Esophagus squamous epithelium (tissue), 5 donors: Measurements from ENCODE around the gene CFAP20DC. TPM values are rescaled to one million over a fixed set of nuclear protein-coding genes. Genes with fewer than 3 reads are reported as not detected.
"Not testable (repeated sequence)": the region's sequence is repeated elsewhere in the genome, so short reads cannot be mapped to it uniquely, and the experiment has no call there.

Source experiments
- DNase-seq: peaks from one replicate; lab custom pipeline; 2025; lab: John Stamatoyannopoulos, UW
- H3K27ac ChIP-seq, 4 donors: fragments of 200-600 bp; sonication (generic); one replicate each; pipeline ENCODE4 v1.5.1; 2016 to 2019; ENCODE audit warnings: mild to moderate bottlenecking in 1 of 4
- H3K27me3 ChIP-seq, 4 donors: fragments of 200-600 bp; sonication (generic); 1 replicate in 3 of 4; 2 replicates in 1 of 4; pipeline versions ENCODE4 v1.5.1 to v1.6.0; 2017 to 2021; ENCODE audit warnings: antibody characterized with exemption in 1 of 4
- H3K36me3 ChIP-seq, 3 donors: fragments of 200-600 bp; sonication (generic); one replicate each; pipeline ENCODE4 v1.5.1; 2016 to 2019
- H3K4me1 ChIP-seq, 3 donors: fragments of 200-600 bp; sonication (generic); one replicate each; pipeline ENCODE4 v1.5.1; 2017 to 2019
- H3K4me3 ChIP-seq, 4 donors: fragments of 200-600 bp; sonication (generic); 1 replicate in 3 of 4; 2 replicates in 1 of 4; pipeline ENCODE4 v1.5.1; 2016 to 2019; ENCODE audit warnings: mild to moderate bottlenecking in 2 of 4, moderate library complexity in 1 of 4
- H3K9me3 ChIP-seq, 3 donors: fragments of 200-600 bp; sonication (generic); one replicate each; pipeline ENCODE4 v1.5.1; 2016 to 2019
- POLR2A ChIP-seq, 4 donors: fragments of 450-650 bp; IDR thresholded peaks; one replicate each; pipeline ENCODE4 v1.6.1; 2017; ENCODE audit warnings: antibody characterized with exemption in 4 of 4, mild to moderate bottlenecking in 4 of 4, moderate library complexity in 3 of 4
- WGBS, 2 donors: methylation state at CpG; one replicate each; pipeline ENCODE4 v1.1.5; 2018; 5-methylcytosine and 5-hydroxymethylcytosine counted together
- intact Hi-C: fragments of 100-400 bp; cut with DNase I; formaldehyde crosslinking; loops from one replicate; pipeline ENCODE4 v1.15.0; 2022
- total RNA-seq, 4 donors: library from RNA; depleted of rRNA; stranded (reverse); fragments of >200 nt; gene quantifications; one replicate each; pipeline ENCODE4 v1.1.0, GENCODE V29; 2016
- TF ChIP-seq, protein P1 (sequence below), 6 experiments: fragments of 450-650 bp in 4 of 6; fragments of 200-600 bp in 2 of 6; sonication (generic) in 2 of 6; IDR thresholded peaks; one replicate each; pipeline ENCODE4 v1.5.1; 2016 to 2019; ENCODE audit warnings: antibody characterized with exemption in 6 of 6, mild to moderate bottlenecking in 4 of 6, moderate library complexity in 4 of 6
- donor health status: DM: yes; HTN: yes; CAD: no.

The CFAP20DC gene
- total RNA-seq, result 10 to 100 TPM in 3 of 4 donors, 1 to 10 TPM in 1; 9.8 to 15.5 (median 10.8) TPM

DNA sequence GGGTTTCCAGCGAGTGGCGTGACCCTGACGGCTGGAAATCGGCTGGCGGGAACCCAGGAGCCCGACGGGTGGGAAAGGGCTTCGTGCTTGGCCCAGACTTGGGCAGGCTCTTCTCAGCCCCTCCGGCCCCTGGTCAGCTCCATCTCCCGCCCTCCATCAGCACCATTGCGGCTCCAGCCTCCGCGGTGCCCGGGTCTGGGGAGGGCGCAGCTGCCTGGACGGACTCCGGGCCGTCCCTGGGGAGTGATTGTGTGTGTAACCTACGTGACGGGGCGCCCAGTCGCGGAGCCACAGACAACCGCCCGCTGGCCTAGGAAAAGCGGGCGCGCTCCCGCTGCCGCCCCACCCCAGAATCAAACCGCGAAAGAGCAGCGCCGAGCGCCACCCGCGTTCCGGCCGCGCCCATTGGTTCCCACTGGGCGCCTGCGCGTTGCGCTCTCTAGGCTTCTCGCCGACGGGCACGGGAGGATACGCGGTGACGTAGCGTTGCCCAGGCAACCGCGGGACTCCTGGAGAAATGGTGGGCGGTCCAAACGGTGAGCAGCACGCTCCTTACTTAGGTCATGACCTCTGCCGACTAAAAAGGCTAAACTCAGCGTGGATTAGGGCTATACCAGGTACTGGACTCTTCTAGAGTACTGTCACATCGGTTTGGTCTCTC lies at the start of gene CFAP20DC:
Gene CFAP20DC (minus strand): TSS at position 355 of the 661 bp plus-strand sequence. CDS start 394 bp downstream, outside the sequence.
- peak in 3 of 4 donors; percentile 81 to 93 (median 89) for TF ChIP-seq POLR2A (IDR thresholded peaks at IDR 0.05)
- TF ChIP-seq, protein P1, sequence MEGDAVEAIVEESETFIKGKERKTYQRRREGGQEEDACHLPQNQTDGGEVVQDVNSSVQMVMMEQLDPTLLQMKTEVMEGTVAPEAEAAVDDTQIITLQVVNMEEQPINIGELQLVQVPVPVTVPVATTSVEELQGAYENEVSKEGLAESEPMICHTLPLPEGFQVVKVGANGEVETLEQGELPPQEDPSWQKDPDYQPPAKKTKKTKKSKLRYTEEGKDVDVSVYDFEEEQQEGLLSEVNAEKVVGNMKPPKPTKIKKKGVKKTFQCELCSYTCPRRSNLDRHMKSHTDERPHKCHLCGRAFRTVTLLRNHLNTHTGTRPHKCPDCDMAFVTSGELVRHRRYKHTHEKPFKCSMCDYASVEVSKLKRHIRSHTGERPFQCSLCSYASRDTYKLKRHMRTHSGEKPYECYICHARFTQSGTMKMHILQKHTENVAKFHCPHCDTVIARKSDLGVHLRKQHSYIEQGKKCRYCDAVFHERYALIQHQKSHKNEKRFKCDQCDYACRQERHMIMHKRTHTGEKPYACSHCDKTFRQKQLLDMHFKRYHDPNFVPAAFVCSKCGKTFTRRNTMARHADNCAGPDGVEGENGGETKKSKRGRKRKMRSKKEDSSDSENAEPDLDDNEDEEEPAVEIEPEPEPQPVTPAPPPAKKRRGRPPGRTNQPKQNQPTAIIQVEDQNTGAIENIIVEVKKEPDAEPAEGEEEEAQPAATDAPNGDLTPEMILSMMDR (IDR thresholded peaks at IDR 0.05), result peak in 1 of 6 experiments; percentile 12
- intact Hi-C loops, result no loop called here

DNA sequence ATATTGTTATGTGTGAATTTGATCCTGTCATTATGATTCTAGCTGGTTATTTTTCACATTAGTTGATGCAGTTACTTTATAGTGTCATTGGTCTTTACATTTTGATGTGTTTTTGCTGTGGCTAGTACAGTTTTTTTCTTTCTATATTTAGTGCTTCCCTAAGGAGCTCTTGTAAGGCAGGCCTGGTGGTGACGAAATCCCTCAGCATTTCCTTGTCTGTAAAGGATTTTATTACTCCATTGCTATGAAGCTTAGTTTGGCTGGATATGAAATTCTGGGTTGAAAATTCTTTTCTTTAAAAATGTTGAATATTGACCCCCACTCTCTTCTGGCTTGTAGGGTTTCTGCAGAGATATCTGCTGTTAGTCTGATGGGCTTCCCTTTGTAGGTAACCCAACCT lies 48.7 kb upstream of the CFAP20DC start:
- WGBS, 2 donors, result 59 to 64% methylated on average over 1 of the region's 1 CpG
- H3K36me3 ChIP-seq, H3K27ac ChIP-seq, H3K9me3 ChIP-seq, DNase-seq, intact Hi-C loops, H3K27me3 ChIP-seq, H3K4me3 ChIP-seq: not testable (repeated sequence)
- H3K4me1 ChIP-seq, result peaks cover 4 to 15% (median 6%) of the 10 kb centered on the region in 3 donors

More for the DNA sequence above, at the start of gene CFAP20DC:
- Histone ChIP-seq H3K4me1 (peaks cover 6 to 41% (median 9%) of the 10 kb centered on the region in 3 donors), H3K27ac (peak within 1 kb of the TSS; percentile 88 to 94 (median 90)), H3K4me3 (peak within 1 kb of the TSS; percentile 44 to 90 (median 68)), H3K36me3 (no peaks in the 10 kb centered on the region), H3K27me3 (no peaks in the 10 kb centered on the region), H3K9me3 (no peaks in the 10 kb centered on the region)
- peak; percentile 35 for DNase-seq
- WGBS, 2 donors, result 0% methylated on average over 6 of the region's 60 CpGs; no CpG with 5 or more reads in 1 of the 2 donors

DNA sequence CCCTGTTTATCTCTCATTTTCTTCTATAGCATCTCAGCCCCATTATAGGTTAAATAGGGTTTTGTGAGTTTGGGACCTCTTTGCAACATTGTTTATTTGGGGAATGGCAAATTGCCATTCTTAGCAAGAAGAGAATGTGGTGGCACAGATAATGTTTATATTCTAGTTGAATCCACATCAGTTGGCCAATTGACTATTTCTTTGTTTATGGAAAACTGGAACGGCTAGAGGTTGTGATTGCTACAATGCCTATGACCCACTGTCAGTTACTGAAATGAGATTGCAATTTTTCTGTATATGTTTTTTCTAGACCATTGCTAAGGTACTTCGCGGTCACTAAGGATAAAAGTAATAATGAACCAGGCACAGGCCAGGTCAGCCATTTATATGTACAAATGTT lies 44.6 kb upstream of the CFAP20DC start:
- no peak for DNase-seq
- H3K27me3 ChIP-seq, result no peaks in the 10 kb centered on the region
- TF ChIP-seq, protein P1 (IDR thresholded peaks at IDR 0.05), result no peak
- no peak for TF ChIP-seq POLR2A (IDR thresholded peaks at IDR 0.05)
- no peak overlapping the region for H3K4me3 ChIP-seq
- H3K4me1 ChIP-seq, result no peaks in the 10 kb centered on the region
- intact Hi-C loops, result no loop called here
- 78 to 83% methylated on average over 3 of the region's 3 CpGs for WGBS, 2 donors
- no peaks in the 10 kb centered on the region for H3K9me3 ChIP-seq
- H3K27ac ChIP-seq, result no peak overlapping the region
- H3K36me3 ChIP-seq, result no peaks in the 10 kb centered on the region

DNA sequence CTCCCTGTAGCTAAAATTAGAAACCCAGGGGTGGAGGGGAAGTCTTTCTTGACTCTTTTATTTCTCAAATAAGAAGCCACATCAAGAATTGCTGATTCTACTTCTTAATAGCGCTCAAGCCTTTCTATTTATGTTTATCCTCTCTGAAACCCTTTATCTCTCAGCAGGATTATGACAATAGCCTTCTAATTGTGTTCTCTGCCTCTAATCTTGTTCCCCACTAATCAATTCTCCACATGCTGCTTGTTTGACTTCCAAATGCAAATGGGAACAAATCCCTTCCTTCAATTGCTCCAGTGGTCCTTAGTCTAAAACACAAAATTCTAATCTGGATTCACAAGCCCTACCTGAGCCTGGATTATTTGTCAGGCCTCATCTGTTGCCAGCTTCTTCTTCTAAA lies 43.7 kb upstream of the CFAP20DC start:
- no peaks in the 10 kb centered on the region for H3K27me3 ChIP-seq
- no peaks in the 10 kb centered on the region for H3K4me1 ChIP-seq
- no peak for DNase-seq
- TF ChIP-seq, protein P1 (IDR thresholded peaks at IDR 0.05), result no peak
- TF ChIP-seq POLR2A (IDR thresholded peaks at IDR 0.05), result no peak
- intact Hi-C loops, result no loop called here
- H3K27ac ChIP-seq, result no peak overlapping the region
- no peaks in the 10 kb centered on the region for H3K36me3 ChIP-seq
- WGBS, 2 donors, result 71 to 91% methylated on average over 1 of the region's 1 CpG
- no peaks in the 10 kb centered on the region for H3K9me3 ChIP-seq
- no peak overlapping the region for H3K4me3 ChIP-seq

DNA sequence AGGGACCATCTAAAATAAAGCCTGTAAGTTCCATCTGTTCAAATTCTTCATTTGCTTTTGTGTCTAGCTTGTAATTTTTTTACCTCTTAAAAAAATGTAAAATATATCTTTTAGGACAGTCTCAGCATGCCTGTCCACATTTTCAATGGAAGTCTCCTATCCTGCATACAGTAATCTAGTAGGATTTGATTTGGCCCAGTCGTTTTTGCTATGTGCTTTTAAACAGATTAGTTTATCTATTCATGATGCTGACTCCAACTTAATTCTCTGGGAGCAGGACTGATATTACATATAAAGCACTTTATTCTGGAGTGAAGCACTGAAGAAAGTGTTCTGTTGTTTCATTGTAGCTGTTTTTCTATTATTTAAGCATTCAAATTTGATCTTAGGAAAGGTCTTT lies 38.9 kb upstream of the CFAP20DC start:
- H3K9me3 ChIP-seq, result no peaks in the 10 kb centered on the region
- H3K4me3 ChIP-seq, result no peak overlapping the region
- WGBS, 2 donors, result 24 to 40% methylated on average over 1 of the region's 1 CpG
- no peak for TF ChIP-seq POLR2A (IDR thresholded peaks at IDR 0.05)
- TF ChIP-seq, protein P1 (IDR thresholded peaks at IDR 0.05), result no peak
- H3K27me3 ChIP-seq, result no peaks in the 10 kb centered on the region
- no peak overlapping the region for H3K27ac ChIP-seq
- H3K36me3 ChIP-seq, result no peaks in the 10 kb centered on the region
- intact Hi-C loops, result no loop called here
- no peak for DNase-seq
- peaks cover 0 to 15% (median 0%) of the 10 kb centered on the region in 3 donors for H3K4me1 ChIP-seq
